Renal cortical epithelial cell (primary cell): ENCODE measurements around the gene ANKRD60. TPM values are rescaled to one million over a fixed set of nuclear protein-coding genes. Genes with fewer than 3 reads are reported as not detected.
A peak's percentile ranks its signal among the peaks of the same experiment; 100 is the strongest.

Source experiments
- DNase-seq: peaks from one replicate; pipeline ENCODE4 v3.0.0-alpha.2; 2011; ENCODE audit warnings: low read depth
- total RNA-seq: library from RNA; depleted of rRNA; stranded (reverse); fragments of >200 nt; gene quantifications from 2 replicates; pipeline ENCODE4 v1.2.3, GENCODE V29; 2014

The ANKRD60 gene
- total RNA-seq, 1 donor from 2014 or later, result not detected

DNA sequence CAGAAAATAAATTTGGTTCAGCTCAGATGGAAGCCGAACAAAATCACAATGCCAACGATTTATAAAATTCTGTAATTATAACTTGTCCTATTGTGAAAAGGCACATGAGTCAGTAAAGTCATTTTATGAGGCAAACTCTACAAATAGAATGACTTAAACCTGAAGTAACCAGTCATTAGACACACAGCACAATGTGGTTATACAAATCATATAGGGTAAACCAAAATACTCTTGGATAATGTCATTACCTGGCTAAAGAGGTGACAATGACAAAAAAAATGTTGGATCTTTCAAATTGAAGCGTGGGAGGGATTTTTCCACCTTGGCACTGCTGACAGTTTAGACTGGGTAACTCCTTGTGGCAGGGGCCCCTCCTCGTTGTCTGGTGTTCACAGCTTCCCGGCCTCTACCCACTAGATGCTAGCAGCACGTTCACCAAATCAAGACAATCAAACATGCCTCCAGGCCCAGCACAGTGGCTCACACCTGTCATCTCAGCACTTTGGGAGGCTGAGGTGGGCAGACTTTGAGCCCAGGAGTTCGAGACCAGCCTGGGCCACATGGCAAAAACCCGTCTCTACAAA, 5.0 kb downstream of the ANKRD60 start:
- DNase-seq, result no peak

DNA sequence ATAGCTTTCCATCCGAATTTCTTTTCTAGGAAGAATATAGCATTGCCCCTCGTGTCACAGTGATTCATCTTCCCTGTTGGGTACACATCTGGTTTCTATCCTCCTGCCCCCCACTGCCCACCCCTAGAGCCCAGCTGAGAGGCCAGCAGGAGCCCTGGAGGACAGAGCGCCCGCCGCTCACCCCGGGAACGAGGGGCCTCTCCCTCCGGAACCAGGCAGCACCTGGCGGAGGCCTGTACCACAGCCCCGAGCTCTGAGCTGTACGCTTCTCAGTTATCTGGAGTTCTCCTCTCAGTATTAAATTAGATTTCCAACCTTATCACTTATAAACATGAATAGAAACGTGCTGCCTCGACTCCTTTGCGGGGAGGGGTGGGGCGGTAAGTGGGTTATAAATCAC, 6.0 kb downstream of the ANKRD60 start:
- no peak for DNase-seq

DNA sequence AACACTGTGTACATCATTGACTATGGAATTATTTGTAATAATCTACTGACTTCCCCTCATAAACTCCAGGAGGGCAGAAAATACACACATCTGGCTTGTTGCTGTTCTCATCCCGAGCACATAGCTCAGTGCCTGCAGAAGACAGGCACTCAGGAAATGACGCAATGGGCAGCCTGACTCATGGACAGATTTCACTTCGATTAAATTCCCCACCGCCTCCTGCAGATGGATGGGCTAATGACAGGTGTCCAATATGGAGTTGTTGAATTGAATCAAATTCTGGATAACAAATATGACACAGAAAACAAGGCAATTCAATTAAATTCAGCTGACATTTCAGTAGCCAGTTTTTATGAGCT, 9.1 kb downstream of the ANKRD60 start:
- DNase-seq, result no peak

DNA sequence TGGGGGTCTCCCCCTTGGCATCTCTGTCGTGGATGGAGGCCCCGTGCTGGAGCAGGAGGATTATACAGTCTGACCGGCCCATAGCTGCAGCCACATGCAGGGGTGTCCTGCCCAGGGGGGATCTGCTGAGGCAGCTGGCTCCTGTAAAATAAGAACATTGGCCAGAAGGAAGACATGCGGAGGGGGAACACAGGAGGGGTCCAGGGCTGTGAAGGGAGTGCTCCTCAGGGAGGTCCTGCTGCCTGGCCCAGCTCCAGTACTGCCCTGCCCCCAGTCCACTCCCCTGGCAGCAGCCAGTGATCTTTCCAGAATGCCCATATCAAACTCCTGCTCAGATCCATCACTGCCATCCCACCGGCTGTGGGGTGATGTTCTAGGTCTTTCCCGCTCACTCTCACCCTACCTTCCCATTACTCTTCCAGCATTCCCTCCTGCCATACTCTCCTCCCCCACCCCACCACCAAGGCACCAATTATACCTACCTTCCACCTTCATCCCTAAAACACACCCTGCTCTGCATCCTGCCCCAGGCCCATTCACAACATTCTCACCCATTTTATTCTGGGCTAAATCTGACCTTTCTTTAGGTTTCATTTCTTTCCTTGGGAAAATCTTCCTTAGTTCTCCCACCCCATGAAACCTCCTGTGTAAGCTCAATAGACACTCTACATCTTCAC, 9.7 kb downstream of the ANKRD60 start:
- no peak for DNase-seq

DNA sequence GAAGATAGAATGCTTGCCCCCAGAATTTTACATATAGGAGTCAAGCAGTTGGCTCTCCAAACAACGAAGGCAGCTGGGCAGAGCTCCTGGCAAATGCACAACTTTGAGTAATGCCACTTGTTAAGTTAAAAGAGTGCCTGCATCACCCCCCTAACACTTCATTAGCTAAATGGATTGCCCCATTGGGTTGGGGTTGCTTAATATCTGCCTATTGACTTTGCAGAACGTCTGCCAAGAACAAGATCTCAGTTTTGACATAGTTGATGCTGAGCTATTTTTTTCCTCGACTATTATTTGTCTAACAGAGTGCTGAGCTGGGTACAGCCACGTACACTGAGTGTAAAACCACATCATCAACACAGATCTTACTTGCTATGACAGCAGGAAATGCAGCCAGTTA, 12.1 kb downstream of the ANKRD60 start:
- no peak for DNase-seq

DNA sequence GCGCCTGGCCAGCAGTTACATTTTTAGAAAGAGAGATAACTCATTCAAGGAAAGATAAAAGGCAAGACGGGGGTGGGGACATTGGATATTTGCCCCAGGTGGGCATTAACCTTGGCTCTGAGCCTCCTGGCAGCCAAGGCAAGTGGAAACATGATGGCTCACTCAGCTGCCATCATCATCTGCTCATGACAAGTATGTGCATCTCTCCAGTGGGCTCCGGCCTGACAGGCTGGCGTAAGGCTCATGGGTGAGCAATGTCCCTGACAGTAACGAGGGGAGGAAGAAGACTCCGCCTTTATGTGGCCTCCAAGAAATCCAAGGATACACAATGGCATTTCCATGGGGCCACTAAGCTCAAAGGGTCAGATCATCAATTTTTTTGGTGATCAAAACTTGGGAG, 13.3 kb downstream of the ANKRD60 start:
- DNase-seq, result no peak

DNA sequence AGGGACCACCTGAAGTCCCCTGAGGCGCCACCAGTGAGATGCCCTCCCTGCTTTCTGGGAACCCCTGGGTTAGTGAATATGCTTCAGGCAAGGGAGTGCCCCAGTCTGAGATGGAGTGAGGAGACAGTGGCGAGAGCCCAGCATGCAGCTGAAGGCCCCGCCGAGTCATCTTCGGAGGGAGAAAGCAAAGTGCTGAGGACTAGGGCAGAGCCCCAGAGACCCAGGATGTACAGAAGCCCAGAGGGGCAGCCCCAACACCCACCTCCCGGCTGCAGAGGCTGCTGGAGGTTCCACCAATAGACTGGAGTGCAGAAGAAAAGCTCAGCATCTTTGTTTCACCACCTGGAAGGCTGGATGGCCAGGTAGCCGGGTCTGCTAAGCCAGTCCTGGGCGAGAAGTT, 14.1 kb downstream of the ANKRD60 start:
- DNase-seq, result no peak

DNA sequence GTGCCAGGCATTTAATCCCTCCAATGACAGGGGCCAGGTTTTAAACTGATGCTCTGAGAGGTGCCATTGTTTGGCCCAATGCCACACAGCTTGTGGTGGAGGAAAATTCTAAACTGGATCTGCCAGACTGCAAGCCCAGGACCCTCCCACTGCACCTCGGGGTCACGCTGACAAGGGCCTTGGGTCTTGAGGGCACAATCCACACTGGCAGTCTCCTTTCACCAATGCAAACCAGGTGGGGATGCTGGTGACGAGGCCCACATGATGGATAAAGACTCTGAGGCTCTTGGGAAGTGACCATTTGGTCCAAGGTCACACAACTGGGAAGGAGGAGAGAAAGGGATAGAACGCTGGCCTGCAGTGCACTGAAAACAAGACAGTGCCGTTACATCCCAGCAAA, 14.7 kb downstream of the ANKRD60 start:
- no peak for DNase-seq

DNA sequence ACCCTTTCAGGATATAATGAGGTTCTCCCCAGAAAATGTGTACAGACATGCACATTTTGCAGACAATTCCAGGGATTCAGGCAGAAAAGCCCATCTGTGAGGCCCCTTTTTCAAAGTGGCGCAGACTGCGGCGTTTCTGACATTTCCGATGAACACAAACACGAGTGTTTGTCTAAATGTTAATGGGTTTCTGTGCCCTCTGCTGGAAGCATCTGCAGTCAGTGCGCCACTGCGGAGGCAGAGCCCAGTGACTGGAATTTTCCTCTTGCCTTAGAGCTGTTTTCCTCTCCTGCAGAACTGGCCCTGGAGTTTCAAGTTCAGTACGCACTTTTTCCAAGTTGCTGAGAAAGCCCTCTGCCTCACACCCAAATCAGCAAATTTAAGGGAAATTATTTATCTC, 15.3 kb downstream of the ANKRD60 start:
- DNase-seq, result no peak

DNA sequence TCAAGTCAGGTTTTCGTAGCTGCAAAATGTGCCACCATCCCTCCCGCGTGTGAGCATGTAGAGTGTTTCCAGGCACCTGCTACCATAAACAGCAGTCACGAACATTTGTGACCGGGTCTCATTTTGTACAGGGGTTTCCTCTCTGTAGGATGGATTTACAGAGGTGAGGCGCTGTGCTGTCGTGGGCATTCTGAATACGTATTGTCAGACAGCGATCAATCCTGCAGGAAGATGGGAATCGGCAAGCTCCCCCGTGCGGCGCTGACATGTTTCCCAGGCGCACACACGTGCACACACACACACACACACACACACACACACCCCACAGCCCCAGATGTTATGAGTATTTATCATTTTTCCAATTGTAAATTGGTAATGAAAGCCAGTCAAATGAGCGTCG, 15.8 kb downstream of the ANKRD60 start:
- DNase-seq, result no peak

DNA sequence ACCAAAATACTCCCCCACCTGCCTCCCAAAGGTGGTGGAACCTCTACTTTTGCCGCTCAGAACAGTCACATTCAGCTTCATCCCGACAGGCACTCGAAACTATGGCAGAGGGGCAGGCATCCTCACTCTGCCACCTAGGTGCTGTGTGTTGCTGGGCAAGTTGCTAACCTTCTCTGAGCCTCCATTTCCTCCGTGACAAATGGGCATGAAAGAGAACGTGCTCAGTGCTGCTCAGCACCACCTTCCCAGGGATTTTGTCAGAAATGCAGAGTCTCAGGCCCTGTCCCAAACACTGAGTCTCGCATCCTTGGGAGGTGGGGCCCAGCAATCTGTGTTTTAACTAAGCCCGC, 18.1 kb downstream of the ANKRD60 start:
- no peak for DNase-seq

DNA sequence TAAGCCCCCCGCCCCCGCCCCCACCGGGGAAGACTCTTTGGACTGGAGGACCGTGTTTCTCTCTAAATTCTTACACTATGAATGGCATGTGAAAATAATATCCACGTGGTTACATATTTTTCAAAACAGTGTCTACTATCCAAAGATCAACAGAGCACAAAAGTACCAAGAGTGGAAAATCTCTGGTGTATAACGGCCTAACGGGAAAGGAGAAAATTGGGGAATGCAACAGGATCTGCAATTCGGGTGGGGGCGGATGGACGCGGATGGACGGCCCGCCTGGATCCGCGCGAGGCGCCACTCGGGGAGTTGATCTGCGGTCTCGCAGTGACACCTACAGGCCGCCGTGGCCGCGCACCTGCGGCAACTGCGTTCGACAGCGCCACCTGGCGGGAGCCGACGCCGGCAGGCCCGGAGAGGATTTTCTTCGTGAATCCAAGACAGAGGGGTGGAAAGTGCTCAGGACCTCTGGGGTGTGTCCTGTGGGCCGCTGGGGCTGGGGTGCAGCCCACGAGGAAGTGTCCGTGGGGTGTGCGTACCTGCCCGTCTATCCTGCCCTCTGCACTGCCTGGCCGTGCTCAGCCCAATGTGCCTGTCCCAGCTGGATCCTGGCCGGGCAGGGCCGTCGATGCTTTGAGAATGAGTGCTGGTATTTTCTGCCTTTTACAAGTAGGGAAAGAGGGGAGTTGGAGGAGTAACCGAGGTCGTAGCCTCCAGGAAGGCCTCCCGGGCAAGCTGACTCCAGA, 18.6 kb downstream of the ANKRD60 start:
- DNase-seq, result peak; percentile 28

DNA sequence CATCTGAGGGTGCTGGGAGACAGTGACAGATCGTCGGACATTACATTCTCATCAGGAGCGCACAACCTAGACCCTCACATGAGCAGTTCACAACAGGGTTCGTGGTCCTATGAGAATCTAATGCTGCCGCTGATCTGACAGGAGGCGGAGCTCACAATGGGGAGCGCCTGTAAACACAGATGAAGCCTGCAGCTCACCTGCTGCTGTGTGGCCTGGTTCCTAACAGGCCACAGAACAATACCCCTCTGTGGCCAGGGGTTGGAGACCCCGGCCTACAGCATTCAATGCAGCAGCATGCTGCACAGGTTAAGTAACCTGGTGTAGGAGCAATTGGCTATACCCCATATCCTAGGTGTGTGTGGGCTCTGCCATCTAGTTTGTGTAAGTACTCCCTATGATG, 19.5 kb downstream of the ANKRD60 start:
- DNase-seq, result no peak

DNA sequence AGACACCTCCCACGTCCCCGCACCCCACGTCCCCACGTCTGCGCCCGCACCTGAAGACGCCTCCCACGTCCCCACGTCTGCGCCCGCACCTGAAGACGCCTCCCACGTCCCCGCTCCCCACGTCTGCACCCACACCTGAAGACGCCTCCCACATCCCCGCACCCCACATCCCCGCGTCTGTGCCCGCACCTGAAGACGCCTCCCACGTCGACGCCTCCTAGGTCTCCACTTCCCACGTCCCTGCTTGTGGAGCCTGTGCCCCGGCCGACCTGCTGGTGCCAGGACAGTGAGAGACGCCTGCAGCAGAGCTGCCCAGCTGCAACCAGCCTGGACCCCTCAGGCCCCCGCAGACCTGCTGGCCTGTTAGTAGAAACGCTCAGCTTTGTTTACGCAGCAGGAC, 22.6 kb downstream of the ANKRD60 start:
- DNase-seq, result no peak

DNA sequence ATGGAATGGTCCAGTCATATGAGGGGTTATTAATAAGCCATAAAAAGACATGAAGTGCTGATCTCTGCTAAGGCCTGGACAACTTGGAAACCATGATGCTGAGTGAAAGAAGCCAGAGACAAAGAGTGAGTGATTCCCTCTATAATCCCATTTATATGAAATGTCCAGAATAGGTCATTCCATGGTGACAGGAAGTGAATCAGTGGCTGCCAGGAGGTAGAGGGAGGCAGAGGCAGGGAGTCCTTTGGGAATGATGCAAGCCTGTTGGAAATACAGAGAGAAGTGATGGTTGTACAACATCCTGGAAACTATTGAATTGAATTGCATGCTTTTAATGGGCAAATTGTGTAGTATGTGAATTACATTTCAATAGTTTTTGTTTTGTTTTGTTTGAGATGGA, 26.4 kb downstream of the ANKRD60 start:
- DNase-seq, result no peak

DNA sequence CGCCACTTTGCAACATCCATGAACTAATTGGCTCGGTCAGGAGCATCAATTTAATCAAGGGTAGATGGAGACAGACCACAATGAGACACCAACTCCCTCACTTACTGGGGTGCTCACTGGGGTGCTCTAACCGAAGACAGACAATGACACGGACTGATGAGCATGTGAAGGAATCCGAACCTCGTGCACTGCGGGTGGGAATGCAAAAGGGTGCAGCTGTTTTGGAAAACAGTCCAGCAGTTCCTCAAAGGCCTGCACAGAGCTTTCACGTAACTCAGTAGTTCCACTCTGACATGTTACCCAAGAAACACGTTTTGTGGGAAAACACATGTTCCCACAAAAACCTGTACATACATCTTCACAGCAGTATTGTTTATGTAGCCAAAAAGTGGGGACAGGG, 26.8 kb downstream of the ANKRD60 start:
- no peak for DNase-seq

DNA sequence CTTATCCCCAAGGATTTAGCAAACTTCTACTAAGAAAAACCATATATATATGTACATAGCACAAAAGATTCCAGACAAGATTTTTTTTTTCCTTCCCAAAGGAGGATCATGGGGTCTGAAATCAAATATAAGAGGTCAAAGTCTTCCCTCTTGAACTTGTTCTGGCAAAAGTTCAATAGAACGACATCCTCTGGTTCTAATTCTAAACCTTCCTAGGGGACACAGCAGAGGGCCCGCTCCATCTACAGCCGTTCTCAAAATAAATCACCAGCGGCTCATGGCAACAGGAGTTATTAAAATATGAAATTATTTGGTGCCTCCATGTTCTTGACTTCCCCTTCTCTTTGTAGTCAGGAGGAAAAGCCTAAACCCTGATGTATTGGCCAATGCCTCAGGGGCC, 29.0 kb downstream of the ANKRD60 start:
- no peak for DNase-seq

DNA sequence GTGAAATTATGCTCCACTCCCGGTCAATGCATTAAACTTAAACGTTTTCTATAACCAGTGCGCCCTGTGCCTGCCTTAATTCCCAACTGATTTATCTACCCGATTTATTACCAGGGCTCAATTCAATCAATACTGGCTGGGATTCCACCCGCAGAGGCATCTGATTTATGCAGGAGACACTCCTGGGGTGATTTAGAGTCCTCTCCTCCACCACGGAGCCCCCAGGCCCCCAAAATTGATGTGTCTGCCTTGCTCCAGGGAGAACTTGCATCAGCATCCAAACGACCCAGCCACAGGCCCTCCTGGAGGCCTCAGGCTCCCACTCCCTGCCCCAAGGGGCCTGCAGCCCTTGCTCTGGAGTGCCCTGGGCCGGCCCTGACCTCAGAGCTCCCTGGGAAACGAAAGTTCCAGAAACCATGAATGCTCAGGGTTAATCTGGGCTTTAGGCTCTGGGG, 29.5 kb downstream of the ANKRD60 start:
- no peak for DNase-seq

DNA sequence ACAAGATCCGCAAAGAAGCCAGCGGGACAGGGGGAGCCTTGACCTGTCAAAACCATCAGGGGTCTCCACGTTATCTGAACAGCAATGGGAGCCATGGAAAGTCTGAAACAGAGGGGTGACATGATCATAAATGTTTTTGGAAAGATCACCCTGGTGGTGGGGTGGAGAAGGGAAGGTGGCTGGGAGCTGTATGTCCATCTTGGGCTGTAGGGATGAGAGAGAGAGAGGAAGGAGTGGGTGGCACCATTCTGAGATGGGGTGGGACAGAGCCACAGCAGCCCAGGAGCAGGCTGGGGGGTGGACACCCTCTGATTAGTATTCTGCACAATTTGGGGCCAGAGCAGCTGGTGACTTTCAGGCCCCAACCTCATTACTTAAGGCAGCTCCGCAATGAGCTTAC, 30.1 kb downstream of the ANKRD60 start:
- no peak for DNase-seq

DNA sequence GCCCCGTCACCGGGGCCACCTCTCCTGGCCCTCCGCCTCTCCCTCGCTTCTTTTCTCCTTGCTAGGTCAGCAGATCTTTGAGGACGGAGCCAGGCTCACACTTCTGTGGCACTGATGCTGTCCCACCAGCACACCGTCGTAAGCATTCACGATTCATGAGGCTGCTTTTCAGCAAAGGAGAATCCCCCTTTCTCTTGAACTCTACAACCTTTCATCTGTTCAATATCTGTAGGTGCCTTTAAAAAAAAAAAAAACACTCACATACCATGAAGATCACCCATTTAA, 31.3 kb downstream of the ANKRD60 start:
- DNase-seq, result no peak

DNA sequence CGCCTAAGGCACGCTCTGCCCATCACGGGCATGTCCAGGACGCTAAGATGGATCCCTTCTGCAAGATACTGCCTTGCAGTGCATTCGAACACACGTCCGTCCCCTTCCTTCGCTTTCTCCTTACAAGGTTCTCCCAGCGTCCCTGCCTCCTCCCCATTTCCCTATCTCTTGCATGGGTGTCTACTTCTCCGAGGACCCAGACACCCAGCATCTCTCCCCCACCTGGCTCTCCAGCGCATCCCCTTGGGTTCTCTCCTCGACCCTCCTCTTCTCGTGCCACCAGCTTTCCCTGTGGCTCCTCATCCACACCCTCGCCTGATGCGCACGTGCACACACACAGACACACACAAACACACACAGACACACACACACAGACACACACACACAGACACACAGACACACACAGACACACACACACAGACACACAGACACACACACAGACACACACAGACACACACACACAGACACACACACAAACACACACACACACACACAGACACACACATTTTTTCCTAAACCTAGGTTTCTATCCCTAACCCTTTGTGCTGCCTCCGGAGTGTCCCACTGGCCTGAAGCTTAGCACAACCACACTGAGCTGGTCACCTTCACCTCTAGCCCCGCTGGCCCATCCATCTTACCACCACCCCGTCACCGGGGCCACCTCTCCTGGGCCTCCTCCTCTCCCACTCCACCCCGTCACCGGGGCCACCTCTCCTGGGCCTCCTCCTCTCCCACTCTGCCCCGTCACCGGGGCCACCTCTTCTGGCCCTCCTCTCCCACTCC, 31.9 kb downstream of the ANKRD60 start:
- no peak for DNase-seq

DNA sequence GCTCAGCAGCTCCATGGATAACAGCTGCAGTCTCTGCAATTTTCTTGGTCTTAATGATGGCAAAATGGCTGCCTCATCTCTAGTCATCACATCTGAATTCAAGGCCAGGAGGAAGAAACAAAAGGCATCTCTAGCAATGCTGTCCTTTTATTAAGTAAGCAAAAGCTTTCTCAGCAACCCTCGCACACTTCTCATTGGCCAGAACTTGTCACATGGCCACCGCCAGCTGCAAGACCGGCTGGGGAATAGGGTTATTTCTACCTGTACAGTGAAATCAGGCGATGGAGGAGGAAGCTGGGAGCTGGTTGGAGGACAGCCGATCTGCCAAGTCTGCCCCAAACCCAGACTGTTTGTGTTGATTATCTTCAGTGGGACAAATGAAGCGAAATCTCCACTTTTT, 33.4 kb downstream of the ANKRD60 start:
- no peak for DNase-seq
